Neutrophil (primary cell): Measurements from ENCODE around the gene LRMDA.

ENCODE experiments used
- H3K27ac ChIP-seq: fragments of 200-600 bp; sonication (generic); 2 replicates; pipeline ENCODE4 v1.5.1; 2016; ENCODE audit warnings: mild to moderate bottlenecking, moderate library complexity
- H3K27me3 ChIP-seq: fragments of 200-600 bp; sonication (generic); 2 replicates; pipeline ENCODE4 v1.6.0; 2016; ENCODE audit warnings: mild to moderate bottlenecking
- H3K36me3 ChIP-seq: fragments of 200-600 bp; sonication (generic); 2 replicates; pipeline ENCODE4 v1.5.1; 2017
- H3K4me1 ChIP-seq, 2 experiments: fragments of 200-600 bp in 1 of 2; sonication (generic) in 1 of 2; 1 replicate in 1 of 2; 2 replicates in 1 of 2; pipeline versions ENCODE4 v1.5.1 to v1.6.1; 2013 to 2016; ENCODE audit warnings: low read depth in 1 of 2, low read length in 1 of 2, mild to moderate bottlenecking in 1 of 2, moderate library complexity in 1 of 2; ENCODE audit not compliant: control insufficient read depth in 1 of 2, insufficient read depth in 1 of 2
- H3K4me3 ChIP-seq, 2 experiments: fragments of 200-600 bp in 1 of 2; sonication (generic) in 1 of 2; 1 replicate in 1 of 2; 2 replicates in 1 of 2; pipeline ENCODE4 v1.5.1; 2013 to 2016; ENCODE audit warnings: low read depth in 1 of 2, low read length in 1 of 2, mild to moderate bottlenecking in 1 of 2, moderate library complexity in 1 of 2
- H3K9me3 ChIP-seq: fragments of 200-600 bp; sonication (generic); 2 replicates; pipeline ENCODE4 v1.5.1; 2016
- CTCF ChIP-seq: fragments of 200-600 bp; sonication (generic); IDR thresholded peaks from 2 replicates; pipeline ENCODE4 v1.5.1; 2016; ENCODE audit warnings: antibody characterized with exemption

The LRMDA gene

DNA sequence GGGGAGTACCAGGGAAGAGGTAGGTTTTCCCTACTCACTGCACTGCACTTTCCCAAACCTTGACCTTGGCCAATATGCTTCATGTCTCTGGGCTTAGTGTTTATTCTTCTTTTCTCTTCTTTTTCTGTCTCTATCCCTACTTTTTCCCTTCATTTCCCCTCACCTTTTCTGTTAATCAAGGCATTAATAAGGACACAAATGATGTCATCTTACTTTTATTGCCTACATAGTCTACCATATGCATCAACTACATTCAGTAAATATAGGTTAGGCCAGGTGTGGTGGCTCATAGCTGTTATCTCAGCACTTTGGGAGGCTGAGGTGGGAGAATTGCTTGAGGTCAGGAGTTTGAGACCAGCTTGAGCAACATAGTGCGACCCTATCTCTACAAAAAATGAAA lies 16.9 kb upstream of the LRMDA start:
- H3K4me3 ChIP-seq, result no peak overlapping the region
- peaks cover 61% of the 10 kb centered on the region for H3K27me3 ChIP-seq
- H3K36me3 ChIP-seq, result no peaks in the 10 kb centered on the region
- peaks cover 3 to 5% of the 10 kb centered on the region in 2 experiments for H3K4me1 ChIP-seq
- no peaks in the 10 kb centered on the region for H3K9me3 ChIP-seq
- H3K27ac ChIP-seq, result no peak overlapping the region
- TF ChIP-seq CTCF, result no peak

GRCh38 chr10:75417522-75417927 lies 13.9 kb upstream of the LRMDA start:
- no peaks in the 10 kb centered on the region for H3K9me3 ChIP-seq
- H3K27me3 ChIP-seq, result peaks cover 34% of the 10 kb centered on the region
- H3K4me3 ChIP-seq, result no peak overlapping the region
- no peak for TF ChIP-seq CTCF
- no peaks in the 10 kb centered on the region for H3K36me3 ChIP-seq
- no peak overlapping the region for H3K27ac ChIP-seq
- no peaks in the 10 kb centered on the region for H3K4me1 ChIP-seq

DNA sequence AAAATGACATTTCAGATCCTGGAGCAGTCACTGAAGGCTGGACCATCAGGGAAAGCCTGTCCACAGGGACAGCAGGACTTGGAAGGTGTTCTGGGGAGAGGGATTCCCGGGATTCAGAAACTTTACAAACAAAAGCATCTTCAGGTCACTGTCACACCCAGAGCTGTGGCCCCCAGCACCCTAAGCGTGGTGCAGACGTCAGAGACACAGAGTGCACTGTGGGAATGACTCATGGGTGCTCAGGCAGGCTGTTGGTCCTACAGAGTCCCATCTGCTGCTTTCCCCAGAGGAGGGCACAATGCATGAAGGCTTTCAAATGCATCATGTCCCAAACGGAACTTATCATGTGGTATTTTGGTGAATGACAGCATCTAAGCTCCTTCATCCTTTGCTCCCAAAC lies 13.1 kb upstream of the LRMDA start:
- Histone ChIP-seq H3K9me3 (no peaks in the 10 kb centered on the region), H3K27me3 (peaks cover 32% of the 10 kb centered on the region), H3K4me1 (no peaks in the 10 kb centered on the region), H3K4me3 (no peak overlapping the region), H3K36me3 (no peaks in the 10 kb centered on the region), H3K27ac (no peak overlapping the region)
- no peak for TF ChIP-seq CTCF

- Histone ChIP-seq H3K36me3 (no peaks in the 10 kb centered on the region), H3K4me1 (no peaks in the 10 kb centered on the region), H3K27ac (no peak overlapping the region), H3K4me3 (no peak overlapping the region), H3K9me3 (no peaks in the 10 kb centered on the region), H3K27me3 (peaks cover 28% of the 10 kb centered on the region)
- TF ChIP-seq CTCF, result no peak
Measured at GRCh38 chr10:75418712-75419111, 12.7 kb upstream of the LRMDA start.

DNA sequence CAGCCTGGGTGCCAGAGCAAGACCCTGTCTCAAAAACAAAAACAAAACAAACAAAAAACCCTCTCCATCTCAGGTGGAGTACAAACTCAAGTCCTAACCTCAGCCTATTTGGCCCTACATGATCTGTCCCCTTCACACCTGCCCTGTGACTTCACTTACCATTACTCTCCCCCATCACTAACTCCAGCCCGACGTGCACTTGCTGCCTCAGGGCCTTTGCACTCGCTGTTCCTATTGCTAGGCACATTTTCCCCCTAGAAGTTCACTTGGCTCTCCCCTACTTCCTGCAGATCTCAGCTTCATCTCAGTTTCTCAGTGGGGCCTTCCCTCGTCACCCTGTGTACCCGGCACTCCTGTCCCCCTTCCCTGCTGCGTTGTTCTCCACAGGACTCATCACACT lies 8.5 kb upstream of the LRMDA start:
- no peak overlapping the region for H3K4me3 ChIP-seq
- H3K4me1 ChIP-seq, result peaks cover 0 to 3% of the 10 kb centered on the region in 2 experiments
- no peak overlapping the region for H3K27ac ChIP-seq
- no peaks in the 10 kb centered on the region for H3K36me3 ChIP-seq
- no peak for TF ChIP-seq CTCF
- H3K9me3 ChIP-seq, result no peaks in the 10 kb centered on the region
- H3K27me3 ChIP-seq, result no peaks in the 10 kb centered on the region

DNA sequence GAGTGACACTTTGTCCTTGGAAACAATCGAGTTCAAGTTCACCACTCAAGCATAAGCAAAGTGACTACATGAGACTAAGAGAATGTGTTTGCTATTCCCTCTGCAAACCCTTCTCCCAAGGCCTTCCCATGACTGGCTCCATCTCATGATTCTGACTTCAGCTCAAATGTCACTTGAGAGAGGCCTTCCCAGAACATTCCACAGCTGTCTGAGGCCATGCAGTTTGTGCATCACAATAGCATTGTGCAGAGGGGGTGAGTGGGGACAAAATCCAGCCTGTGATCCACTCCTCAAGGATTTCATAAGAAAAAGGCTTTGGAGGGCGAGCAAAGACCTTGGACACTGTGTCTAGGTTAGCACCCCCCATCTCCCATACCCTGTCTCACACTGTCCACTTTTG lies 6.9 kb upstream of the LRMDA start:
- Histone ChIP-seq H3K27ac (no peak overlapping the region), H3K27me3 (no peaks in the 10 kb centered on the region), H3K36me3 (no peaks in the 10 kb centered on the region), H3K9me3 (no peaks in the 10 kb centered on the region), H3K4me3 (no peak overlapping the region), H3K4me1 (peaks cover under 1 to 9% of the 10 kb centered on the region in 2 experiments)
- TF ChIP-seq CTCF, result no peak
